Neutrophil (primary cell): ENCODE results near the gene BMPR1A.

Source experiments
- H3K27ac ChIP-seq: fragments of 200-600 bp; sonication (generic); 2 replicates; pipeline ENCODE4 v1.5.1; 2016; ENCODE audit warnings: mild to moderate bottlenecking, moderate library complexity
- H3K27me3 ChIP-seq: fragments of 200-600 bp; sonication (generic); 2 replicates; pipeline ENCODE4 v1.6.0; 2016; ENCODE audit warnings: mild to moderate bottlenecking
- H3K36me3 ChIP-seq: fragments of 200-600 bp; sonication (generic); 2 replicates; pipeline ENCODE4 v1.5.1; 2017
- H3K4me1 ChIP-seq, 2 experiments: fragments of 200-600 bp in 1 of 2; sonication (generic) in 1 of 2; 1 replicate in 1 of 2; 2 replicates in 1 of 2; pipeline versions ENCODE4 v1.5.1 to v1.6.1; 2013 to 2016; ENCODE audit warnings: low read depth in 1 of 2, low read length in 1 of 2, mild to moderate bottlenecking in 1 of 2, moderate library complexity in 1 of 2; ENCODE audit not compliant: control insufficient read depth in 1 of 2, insufficient read depth in 1 of 2
- H3K4me3 ChIP-seq, 2 experiments: fragments of 200-600 bp in 1 of 2; sonication (generic) in 1 of 2; 1 replicate in 1 of 2; 2 replicates in 1 of 2; pipeline ENCODE4 v1.5.1; 2013 to 2016; ENCODE audit warnings: low read depth in 1 of 2, low read length in 1 of 2, mild to moderate bottlenecking in 1 of 2, moderate library complexity in 1 of 2
- H3K9me3 ChIP-seq: fragments of 200-600 bp; sonication (generic); 2 replicates; pipeline ENCODE4 v1.5.1; 2016
- CTCF ChIP-seq: fragments of 200-600 bp; sonication (generic); IDR thresholded peaks from 2 replicates; pipeline ENCODE4 v1.5.1; 2016; ENCODE audit warnings: antibody characterized with exemption

Gene BMPR1A

GRCh38 chr10:86837663-86838062 lies 81.2 kb downstream of the BMPR1A start:
- Histone ChIP-seq H3K4me1 (no peaks in the 10 kb centered on the region), H3K4me3 (no peak overlapping the region), H3K27me3 (peaks cover 23% of the 10 kb centered on the region)

DNA sequence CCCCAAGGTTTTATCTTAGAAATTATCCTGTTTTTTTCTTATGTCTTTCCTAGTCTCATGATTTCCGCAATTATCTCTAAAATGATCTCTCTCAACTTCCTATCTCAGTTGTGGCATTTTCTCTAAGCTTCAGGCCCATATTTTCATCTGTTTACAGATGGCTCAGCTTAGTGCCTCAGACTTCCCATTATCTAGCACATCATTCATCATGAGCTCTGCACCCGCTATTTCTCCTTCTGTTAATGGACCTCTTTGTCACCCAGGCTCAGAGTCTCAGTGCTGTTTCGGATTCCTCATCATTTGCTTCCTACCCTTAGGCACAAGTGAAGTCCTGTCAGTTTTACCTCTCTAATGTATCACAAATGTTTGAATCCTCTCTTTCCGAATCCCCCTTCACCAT lies 84.1 kb downstream of the BMPR1A start:
- TF ChIP-seq CTCF, result no peak
- peaks cover 35% of the 10 kb centered on the region for H3K27me3 ChIP-seq
- H3K27ac ChIP-seq, result no peak overlapping the region
- H3K4me1 ChIP-seq, result no peaks in the 10 kb centered on the region
- H3K9me3 ChIP-seq, result no peaks in the 10 kb centered on the region
- H3K4me3 ChIP-seq, result no peak overlapping the region
- H3K36me3 ChIP-seq, result no peaks in the 10 kb centered on the region

More at GRCh38 chr10:86837663-86838062, 81.2 kb downstream of the BMPR1A start:
- no peak for TF ChIP-seq CTCF
- Histone ChIP-seq H3K36me3 (no peaks in the 10 kb centered on the region), H3K9me3 (no peaks in the 10 kb centered on the region), H3K27ac (no peak overlapping the region)

- no peak for TF ChIP-seq CTCF
- Histone ChIP-seq H3K27me3 (peaks cover 27% of the 10 kb centered on the region), H3K9me3 (no peaks in the 10 kb centered on the region), H3K4me1 (no peaks in the 10 kb centered on the region), H3K36me3 (no peaks in the 10 kb centered on the region), H3K4me3 (no peak overlapping the region), H3K27ac (no peak overlapping the region)
These were observed 89.7 kb downstream of the BMPR1A start for GRCh38 chr10:86846088-86846487.

DNA sequence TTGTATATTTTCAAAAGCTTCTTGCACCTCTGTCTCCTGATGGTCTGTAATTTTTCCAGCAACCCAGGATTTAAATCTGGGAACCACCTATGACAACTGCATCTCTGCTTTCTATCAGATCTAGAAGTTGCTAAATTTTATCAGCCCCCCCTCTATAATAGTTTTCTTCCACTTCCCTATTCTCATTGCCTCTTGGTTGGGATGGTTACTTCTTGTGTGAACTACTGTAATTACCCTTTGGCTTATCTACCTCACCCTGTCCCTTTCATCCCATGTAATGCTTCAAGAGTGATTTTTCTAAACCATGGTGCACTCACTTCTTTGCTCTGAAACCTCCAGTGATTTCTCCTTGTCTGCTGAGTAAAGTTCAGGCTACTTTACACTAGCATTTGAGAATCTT lies 92.3 kb downstream of the BMPR1A start:
- Histone ChIP-seq H3K4me1 (no peaks in the 10 kb centered on the region), H3K4me3 (no peak overlapping the region), H3K27me3 (peaks cover 3% of the 10 kb centered on the region), H3K27ac (no peak overlapping the region), H3K36me3 (no peaks in the 10 kb centered on the region), H3K9me3 (no peaks in the 10 kb centered on the region)
- no peak for TF ChIP-seq CTCF

DNA sequence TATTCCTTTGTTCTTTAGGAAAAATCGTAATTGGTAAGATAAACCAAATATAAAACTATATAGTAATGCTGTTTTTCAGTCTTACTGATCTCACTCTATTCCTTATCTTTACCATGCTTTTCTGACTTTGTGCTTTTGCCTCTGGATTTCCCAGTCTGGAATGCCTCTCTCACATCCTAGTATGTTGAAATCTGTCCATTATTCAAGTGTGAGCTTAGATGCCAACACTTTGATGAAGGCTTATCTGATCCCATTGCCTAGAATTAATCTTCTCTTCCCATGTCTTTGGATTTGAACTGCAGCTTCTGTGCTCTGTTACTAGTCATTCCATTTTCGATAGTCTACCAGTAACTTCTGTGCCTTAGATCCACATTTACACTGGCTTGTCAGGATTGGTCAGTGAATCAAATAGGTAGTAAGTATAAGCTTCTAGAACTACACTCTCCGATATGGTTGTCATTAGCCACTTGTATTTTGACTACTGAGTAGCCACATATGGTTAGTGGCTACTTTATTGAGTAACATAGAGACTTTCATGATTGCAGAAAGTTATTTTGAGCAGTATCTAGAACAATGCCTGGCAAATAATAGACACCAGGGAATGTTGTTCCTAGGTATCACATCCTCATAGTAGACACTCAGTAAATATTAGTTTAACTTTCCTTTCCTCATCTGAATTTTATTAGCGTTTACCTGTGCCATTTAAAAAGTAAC lies 92.9 kb downstream of the BMPR1A start:
- H3K4me1 ChIP-seq, result no peaks in the 10 kb centered on the region
- H3K36me3 ChIP-seq, result no peaks in the 10 kb centered on the region
- H3K27me3 ChIP-seq, result no peaks in the 10 kb centered on the region
- no peak overlapping the region for H3K4me3 ChIP-seq
- H3K27ac ChIP-seq, result no peak overlapping the region
- TF ChIP-seq CTCF, result no peak
- no peaks in the 10 kb centered on the region for H3K9me3 ChIP-seq
